RWPE1 (cell line): ENCODE data around the gene HIVEP3.

Source experiments
- CTCF ChIA-PET: fragments of 350-600 bp; sonication (Branson Sonifier 250); formaldehyde crosslinking; extraction: SDS; loops from one replicate; lab custom pipeline; 2021; lab: Yijun Ruan, JAX
- POLR2A ChIA-PET: fragments of 400-600 bp; formaldehyde crosslinking; extraction: SDS; loops from one replicate; lab custom pipeline; 2020; ENCODE audit warnings: antibody characterized with exemption; ENCODE audit not compliant: low non-redundant PET; lab: Yijun Ruan, JAX
- DNase-seq: peaks from one replicate; pipeline ENCODE4 v3.0.0; 2012; ENCODE audit warnings: low spot score
- H3K27ac ChIP-seq: fragments of 450-650 bp; 2 replicates; pipeline ENCODE4 v1.5.1; 2017
- CTCF ChIP-seq: fragments of 450-650 bp; conservative IDR thresholded peaks from 2 replicates; pipeline ENCODE4 v1.5.1; 2017; ENCODE audit warnings: low read depth, mild to moderate bottlenecking

The HIVEP3 gene

GRCh38 chr1:41827991-41828570 is 90.6 kb downstream of the HIVEP3 start:
- no peak for DNase-seq
- H3K27ac ChIP-seq, result no peak overlapping the region
- CTCF ChIA-PET, result no interaction called here
- POLR2A ChIA-PET, result no interaction called here
- no peak for TF ChIP-seq CTCF

GRCh38 chr1:41823471-41823870 is 95.3 kb downstream of the HIVEP3 start:
- no peak overlapping the region for H3K27ac ChIP-seq
- DNase-seq, result no peak
- POLR2A ChIA-PET, result no interaction called here
- TF ChIP-seq CTCF, result no peak
- CTCF ChIA-PET, result interaction anchor here (0.7 kb wide), 1 partner anchor 114 kb away, joined by 3 read pairs; no protein-coding TSS in a partner anchor

GRCh38 chr1:41822866-41823265 is 95.9 kb downstream of the HIVEP3 start:
- CTCF ChIA-PET, result interaction anchor here (0.6 kb wide), 1 partner anchor 181 kb away, joined by 3 read pairs; no protein-coding TSS in a partner anchor
- no peak for DNase-seq
- no peak overlapping the region for H3K27ac ChIP-seq
- POLR2A ChIA-PET, result no interaction called here
- TF ChIP-seq CTCF, result no peak

GRCh38 chr1:41819843-41820242 is 98.9 kb downstream of the HIVEP3 start:
- POLR2A ChIA-PET, result no interaction called here
- DNase-seq, result no peak
- no peak overlapping the region for H3K27ac ChIP-seq
- no peak for TF ChIP-seq CTCF
- CTCF ChIA-PET, result interaction anchor here (0.6 kb wide), 1 partner anchor 204 kb away, joined by 4 read pairs; no protein-coding TSS in a partner anchor

- CTCF ChIA-PET, result interaction anchor here (0.6 to 0.9 kb wide), 2 partner anchors 23 to 205 kb away, joined by 3 to 4 read pairs; no protein-coding TSS in a partner anchor
- POLR2A ChIA-PET, result no interaction called here
Measured at GRCh38 chr1:41819069-41819468, 99.7 kb downstream of the HIVEP3 start.

GRCh38 chr1:41816061-41816460 is 102.7 kb downstream of the HIVEP3 start:
- DNase-seq, result no peak
- ChIA-PET POLR2A (no interaction called here), CTCF (no interaction called here)
- H3K27ac ChIP-seq, result no peak overlapping the region
- TF ChIP-seq CTCF, result no peak

More at GRCh38 chr1:41819069-41819468, 99.7 kb downstream of the HIVEP3 start:
- H3K27ac ChIP-seq, result no peak overlapping the region
- no peak for DNase-seq
- no peak for TF ChIP-seq CTCF
